ENCODE data around the gene TMEM95. TPM values are rescaled to one million over a fixed set of nuclear protein-coding genes. Genes with fewer than 3 reads are reported as not detected.

The TMEM95 gene
- total RNA-seq, 4 donors from 2014 or later: not detected

DNA sequence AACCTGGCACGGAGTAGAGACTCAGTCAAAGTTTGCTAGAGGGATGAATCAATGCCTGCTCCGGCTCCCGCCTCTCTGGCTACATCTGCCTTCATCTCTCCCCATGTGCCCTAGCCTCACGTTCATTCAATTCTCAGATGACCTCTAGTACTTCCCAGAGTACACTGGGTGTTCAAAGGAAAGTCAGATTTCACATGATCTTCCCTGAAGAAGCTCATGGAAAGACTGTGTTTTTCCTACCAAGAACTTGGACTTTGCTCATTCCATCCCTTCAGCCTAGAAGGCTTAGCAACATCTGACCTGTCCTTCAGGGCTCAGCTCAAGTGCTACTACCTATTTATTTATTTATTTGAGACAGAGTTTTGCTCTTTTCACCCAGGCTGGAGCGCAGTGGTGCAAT, 14.9 kb downstream of the TMEM95 start:
- TF ChIP-seq, protein P1, sequence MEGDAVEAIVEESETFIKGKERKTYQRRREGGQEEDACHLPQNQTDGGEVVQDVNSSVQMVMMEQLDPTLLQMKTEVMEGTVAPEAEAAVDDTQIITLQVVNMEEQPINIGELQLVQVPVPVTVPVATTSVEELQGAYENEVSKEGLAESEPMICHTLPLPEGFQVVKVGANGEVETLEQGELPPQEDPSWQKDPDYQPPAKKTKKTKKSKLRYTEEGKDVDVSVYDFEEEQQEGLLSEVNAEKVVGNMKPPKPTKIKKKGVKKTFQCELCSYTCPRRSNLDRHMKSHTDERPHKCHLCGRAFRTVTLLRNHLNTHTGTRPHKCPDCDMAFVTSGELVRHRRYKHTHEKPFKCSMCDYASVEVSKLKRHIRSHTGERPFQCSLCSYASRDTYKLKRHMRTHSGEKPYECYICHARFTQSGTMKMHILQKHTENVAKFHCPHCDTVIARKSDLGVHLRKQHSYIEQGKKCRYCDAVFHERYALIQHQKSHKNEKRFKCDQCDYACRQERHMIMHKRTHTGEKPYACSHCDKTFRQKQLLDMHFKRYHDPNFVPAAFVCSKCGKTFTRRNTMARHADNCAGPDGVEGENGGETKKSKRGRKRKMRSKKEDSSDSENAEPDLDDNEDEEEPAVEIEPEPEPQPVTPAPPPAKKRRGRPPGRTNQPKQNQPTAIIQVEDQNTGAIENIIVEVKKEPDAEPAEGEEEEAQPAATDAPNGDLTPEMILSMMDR (IDR thresholded peaks at IDR 0.05): no peak
- no peak for DNase-seq (ENCODE audit: low spot score)
- ATAC-seq (ENCODE audit: low FRiP score): no peak

DNA sequence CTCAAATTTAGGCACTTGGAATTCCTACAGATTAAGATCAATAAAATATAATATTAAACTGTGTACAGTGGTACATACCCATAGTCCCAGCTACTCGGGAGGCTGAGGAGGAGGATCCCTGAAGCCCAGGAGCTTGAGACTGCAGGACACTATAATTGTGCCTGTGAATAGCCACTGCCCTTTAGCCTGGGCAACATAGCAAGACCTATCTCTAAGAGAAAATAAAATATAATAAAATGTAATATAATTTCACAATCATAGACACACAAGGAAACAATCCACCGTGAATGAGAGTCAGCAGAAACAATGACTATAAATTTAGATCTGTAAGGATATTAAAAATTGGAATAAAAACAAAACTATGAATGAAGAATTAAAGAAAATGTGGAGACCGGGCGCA, 15.9 kb downstream of the TMEM95 start:
- DNase-seq (ENCODE audit: low spot score): no peak
- ATAC-seq (ENCODE audit: low FRiP score): no peak
- TF ChIP-seq, protein P1 (IDR thresholded peaks at IDR 0.05): no peak

DNA sequence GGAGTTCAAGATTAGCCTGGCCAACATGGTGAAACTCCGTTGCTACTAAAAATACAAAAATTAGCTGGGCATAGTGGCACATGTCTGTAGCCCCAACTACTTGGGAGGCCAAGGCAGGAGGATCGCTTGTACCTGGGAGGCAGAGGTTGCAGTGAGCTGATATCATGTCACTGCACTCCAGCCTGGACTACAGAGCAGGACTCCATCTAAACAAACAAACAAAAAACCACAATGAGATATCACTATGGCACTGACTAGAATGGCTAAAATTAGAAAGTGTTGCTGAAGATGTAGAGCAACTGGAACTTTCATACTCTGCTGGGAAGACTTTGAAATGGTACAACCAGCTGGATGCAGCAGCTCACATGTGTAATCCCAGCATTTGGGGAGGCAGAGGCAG, 19.4 kb downstream of the TMEM95 start:
- TF ChIP-seq, protein P1 (IDR thresholded peaks at IDR 0.05): no peak

DNA sequence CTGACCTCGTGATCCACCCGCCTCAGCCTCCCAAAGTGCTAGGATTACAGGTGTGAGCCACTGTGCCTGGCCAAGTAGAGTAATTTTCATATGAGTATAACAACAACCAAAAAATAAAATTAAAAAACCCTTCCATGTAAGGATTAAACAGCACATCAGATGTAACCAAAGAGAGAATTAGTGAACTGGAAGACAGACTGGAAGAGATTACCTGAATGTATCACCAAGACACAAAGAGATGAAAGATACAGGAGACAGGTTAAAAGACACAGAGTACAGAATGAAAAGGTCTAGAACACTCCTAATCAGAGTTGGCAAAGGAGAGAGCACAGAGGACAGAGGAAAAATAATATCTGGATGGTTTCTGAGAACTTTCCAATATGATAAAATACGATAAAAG, 24.2 kb downstream of the TMEM95 start:
- no peak for ATAC-seq (ENCODE audit: low FRiP score)
- TF ChIP-seq, protein P1 (IDR thresholded peaks at IDR 0.05): no peak
- DNase-seq (ENCODE audit: low spot score): no peak

More for the DNA sequence above, 19.4 kb downstream of the TMEM95 start:
- ATAC-seq (ENCODE audit: low FRiP score) (no peak), DNase-seq (ENCODE audit: low spot score) (no peak)

DNA sequence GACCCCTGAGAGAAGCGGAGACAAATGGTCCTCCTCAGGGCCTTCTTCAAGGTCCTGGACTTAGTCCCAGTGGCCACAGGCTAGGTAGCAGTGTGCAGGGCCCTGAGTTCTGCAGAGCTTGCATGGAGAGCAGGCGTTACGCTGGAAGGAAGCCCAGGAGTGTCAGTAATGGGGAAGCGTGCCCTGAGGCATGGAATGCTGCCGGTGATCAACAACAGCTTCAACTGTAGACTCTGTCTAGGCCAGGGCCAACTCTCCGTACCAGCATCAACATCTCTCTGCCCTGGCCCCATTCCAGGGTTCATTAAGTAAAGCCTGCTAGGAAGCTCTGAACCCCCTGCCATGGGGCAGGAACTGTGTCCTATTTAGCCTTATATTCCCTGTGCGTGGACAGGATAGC, 25.4 kb downstream of the TMEM95 start:
- DNase-seq (ENCODE audit: low spot score): no peak
- ATAC-seq (ENCODE audit: low FRiP score): peak; percentile 57

DNA sequence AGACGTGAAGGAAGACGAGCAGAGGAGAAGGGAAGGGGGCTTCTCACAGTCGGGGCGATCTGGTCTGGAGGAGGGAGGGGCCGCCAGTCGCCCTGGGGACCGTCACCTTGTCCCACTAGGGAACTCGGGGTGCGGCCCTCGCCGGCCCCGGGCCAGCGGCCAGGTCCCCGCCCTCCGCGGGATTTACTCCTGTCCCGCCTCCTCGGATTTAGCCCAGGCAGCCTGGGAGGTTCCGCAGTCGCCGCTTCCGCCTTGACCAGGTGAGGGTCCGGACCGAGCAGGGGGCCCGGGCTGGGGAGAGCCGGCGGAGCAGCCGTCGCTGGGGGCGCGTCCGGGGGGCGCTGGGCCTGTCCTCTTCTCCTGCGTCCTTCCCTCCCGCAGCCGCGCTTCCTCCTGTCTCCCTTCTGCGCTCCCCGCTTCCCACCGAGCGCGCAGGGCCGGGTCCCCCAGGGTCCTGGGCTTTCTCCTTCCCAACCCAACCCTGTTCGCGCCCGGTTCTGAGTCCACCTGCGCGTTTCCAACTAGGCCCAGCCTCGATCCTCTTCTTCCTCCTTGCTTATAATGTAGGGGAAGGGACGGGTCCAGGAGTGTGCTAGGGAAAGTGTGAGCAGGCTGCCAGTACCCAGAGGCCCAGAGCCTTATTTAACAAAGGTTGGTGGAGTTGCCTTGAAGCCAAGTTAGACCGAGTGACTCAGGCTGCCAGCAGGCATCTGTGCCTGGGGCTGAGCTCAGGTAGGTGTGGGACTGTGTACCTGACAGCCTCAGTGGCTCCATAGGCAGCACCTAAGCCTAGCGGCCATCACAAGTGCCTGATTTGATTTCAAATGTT, 26.1 kb downstream of the TMEM95 start, which contains the start of gene TNK1:
TSS of gene TNK1 (plus strand) at position 235 of the 829 bp plus-strand sequence. CDS start 1,838 bp downstream, outside the sequence.
- TF ChIP-seq, protein P1 (IDR thresholded peaks at IDR 0.05): no peak
- ATAC-seq (ENCODE audit: low FRiP score) (peak; percentile 69), DNase-seq (ENCODE audit: low spot score) (no peak)

More for the DNA sequence above, 25.4 kb downstream of the TMEM95 start:
- TF ChIP-seq, protein P1 (IDR thresholded peaks at IDR 0.05): no peak

DNA sequence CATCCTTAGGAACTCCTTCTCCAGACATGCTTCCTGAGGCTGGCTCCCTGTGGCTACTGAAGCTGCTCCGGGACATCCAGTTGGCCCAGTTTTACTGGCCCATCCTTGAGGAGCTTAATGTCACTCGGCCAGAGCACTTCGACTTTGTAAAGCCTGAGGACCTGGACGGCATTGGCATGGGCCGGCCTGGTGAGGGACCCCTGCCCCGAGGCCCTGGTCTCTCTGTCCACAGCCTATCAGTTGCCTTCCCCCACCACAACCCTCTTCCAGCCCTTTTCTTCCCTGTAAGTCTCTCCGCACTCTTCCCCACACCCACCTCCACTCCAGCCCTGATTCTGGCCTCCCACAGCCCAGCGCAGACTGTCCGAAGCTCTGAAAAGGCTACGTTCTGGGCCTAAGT, 27.9 kb downstream of the TMEM95 start:
- DNase-seq (ENCODE audit: low spot score): no peak
- TF ChIP-seq, protein P1 (IDR thresholded peaks at IDR 0.05): no peak
- ATAC-seq (ENCODE audit: low FRiP score): no peak
